HepG2 (cell line): ENCODE data around the gene PTGR2.
A peak's percentile ranks its signal among the peaks of the same experiment; 100 is the strongest.

Experiments
- FOSL2 ChIP-seq: sonication (generic); formaldehyde crosslinking; IDR thresholded peaks from 2 replicates; pipeline ENCODE4 v1.4.0; 2020; ENCODE audit warnings: missing genetic modification reagents
- POLR2A ChIP-seq, 2 experiments: IDR thresholded peaks; 2 replicates each; pipeline ENCODE4 v1.6.1; 2011; ENCODE audit warnings: low read depth in 2 of 2, low read length in 2 of 2, mild to moderate bottlenecking in 1 of 2, moderate library complexity in 1 of 2; ENCODE audit not compliant: insufficient read depth in 1 of 2
- SKI ChIP-seq: fragments of 450-650 bp; IDR thresholded peaks from one replicate; pipeline ENCODE4 v1.6.1; 2018; ENCODE audit warnings: mild to moderate bottlenecking; ENCODE audit not compliant: partially characterized antibody
- SP1 ChIP-seq, 2 experiments: fragments of 450-650 bp in 1 of 2; sonication (generic) in 1 of 2; formaldehyde crosslinking in 1 of 2; IDR thresholded peaks; 2 replicates each; pipeline versions ENCODE4 v1.4.0 to v1.6.1; 2016 to 2020; ENCODE audit warnings: missing genetic modification reagents in 1 of 2
- ZNF530 ChIP-seq: sonication (generic); formaldehyde crosslinking; IDR thresholded peaks from 2 replicates; pipeline ENCODE4 v1.5.0; 2020; ENCODE audit warnings: low read depth, mild to moderate bottlenecking, missing genetic modification reagents
- TF ChIP-seq, protein P1 (sequence below): sonication (generic); formaldehyde crosslinking; IDR thresholded peaks from 2 replicates; pipeline ENCODE4 v1.5.0; 2020; ENCODE audit warnings: mild to moderate bottlenecking, missing genetic modification reagents, moderate library complexity

DNA sequence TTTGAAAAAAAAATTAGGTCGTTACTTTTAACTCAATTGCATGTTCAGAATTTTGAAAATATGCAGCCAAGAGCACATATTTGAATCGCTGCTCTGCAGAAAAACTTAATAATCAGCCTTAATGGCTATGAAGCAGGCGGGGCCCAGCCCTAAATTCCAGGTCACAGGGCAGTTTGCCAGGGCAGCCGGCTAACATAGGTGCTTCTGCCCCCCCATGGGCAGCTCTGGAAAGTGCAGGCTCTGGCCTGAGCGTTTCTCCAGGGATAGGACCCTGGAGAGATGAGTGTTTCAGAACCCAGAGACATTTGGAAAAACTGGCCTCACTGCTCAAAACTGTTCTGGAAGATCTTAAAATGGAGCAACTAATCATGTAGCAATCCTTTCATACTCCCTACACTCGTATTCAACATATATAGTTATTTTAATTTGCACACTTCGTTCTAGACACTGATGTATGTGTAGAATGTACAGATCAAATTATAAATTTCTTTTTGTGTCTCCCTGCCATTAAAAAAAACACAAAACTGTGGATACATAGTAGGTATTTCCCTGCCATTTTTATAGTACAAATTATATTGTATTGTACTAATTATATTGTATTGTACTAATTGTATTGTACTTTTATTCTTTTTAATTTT lies 26.0 kb upstream of the PTGR2 start:
- no peak for TF ChIP-seq SP1 (IDR thresholded peaks at IDR 0.05)
- TF ChIP-seq SP1 (CRISPR knock-in tag; IDR thresholded peaks at IDR 0.05): no peak
- no peak for TF ChIP-seq SKI
- no peak for TF ChIP-seq ZNF530 (CRISPR knock-in tag)
- TF ChIP-seq FOSL2 (CRISPR knock-in tag): peak; percentile 52; the same call in 1 of the 2 replicates
- TF ChIP-seq POLR2A (IDR thresholded peaks at IDR 0.05; ENCODE audit: insufficient read depth in 1 of 2, low read depth in 2 of 2, low read length in 2 of 2): no peak
- TF ChIP-seq, protein P1, sequence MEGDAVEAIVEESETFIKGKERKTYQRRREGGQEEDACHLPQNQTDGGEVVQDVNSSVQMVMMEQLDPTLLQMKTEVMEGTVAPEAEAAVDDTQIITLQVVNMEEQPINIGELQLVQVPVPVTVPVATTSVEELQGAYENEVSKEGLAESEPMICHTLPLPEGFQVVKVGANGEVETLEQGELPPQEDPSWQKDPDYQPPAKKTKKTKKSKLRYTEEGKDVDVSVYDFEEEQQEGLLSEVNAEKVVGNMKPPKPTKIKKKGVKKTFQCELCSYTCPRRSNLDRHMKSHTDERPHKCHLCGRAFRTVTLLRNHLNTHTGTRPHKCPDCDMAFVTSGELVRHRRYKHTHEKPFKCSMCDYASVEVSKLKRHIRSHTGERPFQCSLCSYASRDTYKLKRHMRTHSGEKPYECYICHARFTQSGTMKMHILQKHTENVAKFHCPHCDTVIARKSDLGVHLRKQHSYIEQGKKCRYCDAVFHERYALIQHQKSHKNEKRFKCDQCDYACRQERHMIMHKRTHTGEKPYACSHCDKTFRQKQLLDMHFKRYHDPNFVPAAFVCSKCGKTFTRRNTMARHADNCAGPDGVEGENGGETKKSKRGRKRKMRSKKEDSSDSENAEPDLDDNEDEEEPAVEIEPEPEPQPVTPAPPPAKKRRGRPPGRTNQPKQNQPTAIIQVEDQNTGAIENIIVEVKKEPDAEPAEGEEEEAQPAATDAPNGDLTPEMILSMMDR (CRISPR knock-in tag): peak; percentile 90
